GM12874 (cell line): ENCODE measurements around the gene OR2D2.

ENCODE experiments used
- TF ChIP-seq, protein P1 (sequence below): IDR thresholded peaks from 2 replicates; pipeline ENCODE4 v1.5.1; 2011; ENCODE audit warnings: low read depth, mild to moderate bottlenecking, control low read depth, low read length, moderate library complexity; ENCODE audit not compliant: insufficient read depth

OR2D2 gene, protein sequence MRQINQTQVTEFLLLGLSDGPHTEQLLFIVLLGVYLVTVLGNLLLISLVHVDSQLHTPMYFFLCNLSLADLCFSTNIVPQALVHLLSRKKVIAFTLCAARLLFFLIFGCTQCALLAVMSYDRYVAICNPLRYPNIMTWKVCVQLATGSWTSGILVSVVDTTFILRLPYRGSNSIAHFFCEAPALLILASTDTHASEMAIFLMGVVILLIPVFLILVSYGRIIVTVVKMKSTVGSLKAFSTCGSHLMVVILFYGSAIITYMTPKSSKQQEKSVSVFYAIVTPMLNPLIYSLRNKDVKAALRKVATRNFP

DNA sequence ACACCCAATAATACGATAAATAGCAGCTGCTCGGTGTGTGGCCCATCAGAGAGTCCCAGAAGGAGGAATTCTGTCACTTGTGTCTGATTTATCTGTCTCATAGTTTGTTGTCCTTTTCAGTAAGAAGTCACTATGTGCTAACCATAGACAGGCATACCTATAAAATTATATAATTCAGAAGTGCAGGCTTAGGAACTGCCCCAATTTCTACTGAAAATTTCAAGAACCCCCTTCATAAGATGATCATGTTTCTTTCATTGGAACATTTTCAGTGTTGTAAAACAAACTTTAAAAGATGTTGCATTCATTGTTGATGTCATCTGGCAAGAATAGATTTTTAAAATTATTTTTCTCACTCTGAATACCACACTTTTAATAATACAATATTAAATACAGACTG lies at the start of gene OR2D2:
Gene OR2D2, minus strand, starts transcription at position 101 of the 400 bp plus-strand sequence. Its CDS starts 0 bp downstream, at position 101.
- TF ChIP-seq, protein P1, sequence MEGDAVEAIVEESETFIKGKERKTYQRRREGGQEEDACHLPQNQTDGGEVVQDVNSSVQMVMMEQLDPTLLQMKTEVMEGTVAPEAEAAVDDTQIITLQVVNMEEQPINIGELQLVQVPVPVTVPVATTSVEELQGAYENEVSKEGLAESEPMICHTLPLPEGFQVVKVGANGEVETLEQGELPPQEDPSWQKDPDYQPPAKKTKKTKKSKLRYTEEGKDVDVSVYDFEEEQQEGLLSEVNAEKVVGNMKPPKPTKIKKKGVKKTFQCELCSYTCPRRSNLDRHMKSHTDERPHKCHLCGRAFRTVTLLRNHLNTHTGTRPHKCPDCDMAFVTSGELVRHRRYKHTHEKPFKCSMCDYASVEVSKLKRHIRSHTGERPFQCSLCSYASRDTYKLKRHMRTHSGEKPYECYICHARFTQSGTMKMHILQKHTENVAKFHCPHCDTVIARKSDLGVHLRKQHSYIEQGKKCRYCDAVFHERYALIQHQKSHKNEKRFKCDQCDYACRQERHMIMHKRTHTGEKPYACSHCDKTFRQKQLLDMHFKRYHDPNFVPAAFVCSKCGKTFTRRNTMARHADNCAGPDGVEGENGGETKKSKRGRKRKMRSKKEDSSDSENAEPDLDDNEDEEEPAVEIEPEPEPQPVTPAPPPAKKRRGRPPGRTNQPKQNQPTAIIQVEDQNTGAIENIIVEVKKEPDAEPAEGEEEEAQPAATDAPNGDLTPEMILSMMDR, result no peak

DNA sequence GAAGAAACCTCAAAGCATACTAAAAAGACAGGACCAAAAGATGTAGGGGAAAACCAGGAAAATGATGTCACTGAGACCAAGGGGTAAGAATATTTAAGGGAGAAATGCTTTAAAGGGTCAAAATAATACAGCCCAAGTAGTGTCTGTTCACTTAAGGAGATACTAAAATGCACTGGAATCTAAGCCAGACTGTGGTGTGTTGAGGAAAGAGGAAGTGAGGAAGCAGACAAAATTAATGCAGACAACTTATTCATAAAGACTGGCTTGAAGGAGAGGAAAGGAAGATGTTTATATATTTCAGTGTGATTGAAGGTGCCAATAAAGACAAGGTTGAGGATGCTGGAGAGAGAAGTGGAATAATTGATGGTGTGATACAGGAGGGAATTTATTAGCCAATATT lies 49.7 kb upstream of the OR2D2 start:
- TF ChIP-seq, protein P1, result no peak

DNA sequence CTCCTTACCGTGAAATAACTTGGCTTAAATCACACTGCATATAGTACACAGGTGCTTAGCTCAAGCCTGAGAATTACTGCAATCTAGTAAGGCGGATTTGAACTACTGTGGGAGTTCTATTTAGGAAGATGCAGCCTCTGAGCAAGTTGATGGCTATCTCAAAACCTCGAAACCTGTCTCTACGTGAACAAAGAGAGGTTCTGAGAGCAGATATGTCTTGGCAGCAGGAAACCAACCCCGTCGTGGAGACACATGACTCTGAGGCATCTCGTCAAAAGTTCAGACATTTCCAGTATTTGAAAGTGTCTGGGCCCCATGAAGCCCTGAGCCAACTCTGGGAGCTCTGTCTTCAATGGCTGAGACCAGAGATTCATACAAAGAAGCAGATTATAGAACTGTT lies 39.8 kb upstream of the OR2D2 start:
- TF ChIP-seq, protein P1, result no peak

DNA sequence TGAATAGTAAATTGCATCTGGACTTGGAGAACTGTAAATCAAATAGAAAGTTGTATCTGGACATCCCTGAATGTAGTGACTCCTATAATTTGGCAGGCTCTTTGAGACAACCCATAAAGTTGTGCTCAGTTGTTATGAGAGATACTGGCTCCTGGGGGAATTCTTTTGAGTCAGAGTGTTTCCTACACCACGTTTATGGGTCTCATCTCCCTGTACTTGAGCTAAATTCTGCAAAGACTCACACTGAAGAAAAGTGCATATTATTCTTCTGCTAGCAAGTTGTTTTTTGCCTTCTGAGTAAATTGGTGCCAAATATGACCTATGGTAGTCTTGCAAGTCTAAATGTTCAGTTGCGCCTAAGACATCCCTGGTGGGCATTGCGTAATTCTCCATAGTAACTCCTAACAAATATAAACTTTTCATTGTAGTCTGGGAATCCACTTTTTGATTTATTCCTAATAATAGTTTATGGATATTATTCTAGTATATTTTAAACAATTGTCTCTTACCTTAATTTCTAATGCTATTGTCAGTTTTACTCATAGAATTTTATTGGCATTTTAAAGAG lies 38.9 kb upstream of the OR2D2 start:
- TF ChIP-seq, protein P1, result no peak

DNA sequence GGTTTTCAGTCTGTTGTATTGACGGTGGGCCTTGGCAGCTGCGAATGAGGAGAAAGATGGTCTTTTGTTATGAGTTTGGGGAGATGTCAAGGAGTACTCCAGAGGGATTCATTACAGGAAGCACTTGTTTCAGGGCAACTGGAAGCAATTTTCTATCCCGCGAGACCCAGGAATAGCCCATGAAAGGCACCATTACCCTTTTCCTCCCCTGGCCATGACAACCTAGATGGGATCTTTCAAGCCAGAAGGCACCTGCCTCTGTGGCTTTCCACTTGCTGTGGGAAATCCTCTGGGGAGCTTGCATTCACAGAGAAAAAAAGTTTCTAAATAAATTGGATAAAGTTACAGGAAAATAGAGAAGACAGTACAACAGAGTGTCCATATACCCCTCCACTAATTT lies 36.6 kb upstream of the OR2D2 start:
- TF ChIP-seq, protein P1, result no peak

DNA sequence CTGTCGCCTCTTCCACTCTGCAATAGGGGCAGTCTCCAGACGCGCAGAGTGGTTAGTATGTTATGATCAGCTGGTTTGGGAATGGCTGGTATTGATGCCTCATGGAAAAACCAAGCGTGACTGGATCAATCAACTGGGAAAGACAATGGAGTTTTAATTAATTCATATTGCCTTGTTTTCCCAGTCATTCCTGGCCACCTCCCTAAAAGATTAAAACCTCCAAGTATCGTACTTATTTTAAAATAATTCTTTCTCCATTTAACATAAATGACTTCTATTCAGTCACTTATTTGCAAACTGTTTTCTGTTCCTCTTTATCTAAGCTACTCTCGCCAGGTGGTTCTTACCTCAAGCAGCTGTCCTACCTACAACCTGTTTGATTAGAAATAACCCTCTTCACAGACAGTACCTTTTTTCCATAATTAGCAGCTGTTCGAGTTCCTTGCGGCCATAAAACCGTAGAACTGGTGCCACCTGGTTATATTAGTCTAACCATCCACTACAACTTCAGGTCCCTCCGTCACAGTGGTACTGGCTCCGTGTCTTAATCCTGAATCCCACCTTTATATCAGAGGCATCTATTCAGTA lies 34.8 kb upstream of the OR2D2 start:
- TF ChIP-seq, protein P1, result no peak

DNA sequence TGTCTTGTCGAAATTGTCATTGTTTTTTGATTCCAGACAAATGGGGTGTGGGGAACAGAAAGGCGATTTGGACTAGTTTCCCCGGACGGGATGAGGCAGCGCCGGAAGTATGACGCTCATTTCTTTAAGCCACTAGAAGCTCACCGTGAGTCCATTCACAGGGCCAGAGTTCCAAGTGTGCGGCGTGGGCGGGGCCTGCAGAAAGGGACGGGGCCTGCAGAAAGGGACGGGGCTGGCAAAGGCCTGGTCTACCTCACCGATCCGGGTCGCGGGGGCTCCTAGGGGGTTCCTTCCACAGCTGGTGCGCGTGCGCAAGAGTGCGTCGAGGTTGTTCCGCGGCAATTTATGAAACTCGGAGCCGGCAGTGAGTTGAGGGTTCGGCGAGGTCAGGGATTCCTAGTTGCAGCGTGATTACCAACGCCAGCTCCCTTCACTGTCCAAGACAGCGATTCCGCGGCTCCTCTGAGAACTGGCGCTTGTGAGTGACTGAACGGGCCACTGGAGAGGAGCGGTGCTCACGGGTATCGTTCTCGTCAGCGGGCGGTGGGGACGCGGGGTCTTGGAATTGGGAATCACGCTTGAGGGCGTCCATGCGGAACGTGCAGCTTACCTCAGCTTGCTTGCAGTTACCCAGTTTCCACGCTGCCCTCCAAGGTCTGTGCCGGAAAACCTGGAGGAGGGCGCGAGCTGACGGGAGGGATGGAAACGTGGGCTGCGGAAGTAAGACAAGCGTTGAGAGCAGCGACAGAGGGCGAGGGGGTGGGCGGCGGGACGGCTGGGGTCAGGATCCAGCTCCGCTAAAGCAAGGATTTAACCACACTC lies 34.1 kb upstream of the OR2D2 start, which contains the start of gene ZNF215:
Gene ZNF215, plus strand, starts transcription at position 219 of the 822 bp plus-strand sequence. CDS start 5,847 bp downstream, outside the sequence.
- TF ChIP-seq, protein P1, result no peak
